Endodermal cell (in vitro differentiated cells): ENCODE data around the gene MGAT4A. TPM values are rescaled to one million over a fixed set of nuclear protein-coding genes. Genes with fewer than 3 reads are reported as not detected.

Experiments used
- DNase-seq: peaks from one replicate; pipeline ENCODE4 v3.0.0-alpha.2; 2017
- H3K27ac ChIP-seq: 2 replicates; pipeline ENCODE4 v1.5.1; 2013; ENCODE audit warnings: mild to moderate bottlenecking, low read depth, low read length, moderate library complexity
- H3K27me3 ChIP-seq: 2 replicates; pipeline ENCODE4 v1.6.1; 2013; ENCODE audit warnings: mild to moderate bottlenecking, low read length, moderate library complexity; ENCODE audit not compliant: insufficient read depth, control insufficient read depth, poor library complexity, severe bottlenecking
- H3K36me3 ChIP-seq: 2 replicates; pipeline ENCODE4 v1.7.0; 2013; ENCODE audit warnings: mild to moderate bottlenecking, low read length, moderate library complexity; ENCODE audit not compliant: control insufficient read depth, insufficient read depth
- H3K4me1 ChIP-seq: one replicate; pipeline ENCODE4 v1.7.0; 2013; ENCODE audit warnings: low read length; ENCODE audit not compliant: control insufficient read depth, insufficient read depth
- H3K4me3 ChIP-seq: 2 replicates; pipeline ENCODE4 v1.5.1; 2013; ENCODE audit warnings: mild to moderate bottlenecking, low read length, moderate library complexity
- H3K9ac ChIP-seq: 2 replicates; pipeline ENCODE4 v1.6.1; 2013; ENCODE audit warnings: mild to moderate bottlenecking, low read length, moderate library complexity; ENCODE audit not compliant: poor library complexity, severe bottlenecking; ENCODE audit errors: extremely low read depth
- H3K9me3 ChIP-seq: 2 replicates; pipeline ENCODE4 v1.6.1; 2013; ENCODE audit warnings: mild to moderate bottlenecking, low read length, moderate library complexity; ENCODE audit not compliant: control insufficient read depth
- H3K27ac Mint-ChIP-seq: 2 replicates; pipeline ENCODE4 v1.8.0; 2020; ENCODE audit warnings: mixed read lengths
- H3K27me3 Mint-ChIP-seq: 2 replicates; pipeline ENCODE4 v1.8.0; 2021; ENCODE audit warnings: mild to moderate bottlenecking, mixed read lengths; ENCODE audit not compliant: insufficient read depth
- H3K36me3 Mint-ChIP-seq: 2 replicates; pipeline ENCODE4 v1.8.0; 2020; ENCODE audit warnings: low read depth, mixed read lengths
- H3K4me1 Mint-ChIP-seq: 2 replicates; pipeline ENCODE4 v1.8.0; 2020; ENCODE audit warnings: mixed read lengths
- H3K4me3 Mint-ChIP-seq: 2 replicates; pipeline ENCODE4 v1.8.0; 2020; ENCODE audit warnings: mild to moderate bottlenecking, moderate library complexity, mixed read lengths
- H3K9me3 Mint-ChIP-seq: 2 replicates; pipeline ENCODE4 v1.8.0; 2020; ENCODE audit warnings: mild to moderate bottlenecking, mixed read lengths
- WGBS, 2 experiments: methylation state at CpG; one replicate each; pipeline versions ENCODE4 v1.1.5 to v1.1.7; 2013; ENCODE audit warnings: missing lambda C conversion rate in 2 of 2, mixed read lengths in 1 of 2; ENCODE audit not compliant: insufficient coverage in 1 of 2, insufficient read length in 1 of 2; 5-methylcytosine and 5-hydroxymethylcytosine counted together
- total RNA-seq, 2 donors: library from RNA; stranded (reverse); fragmentation: NEBNext Ultra II Directional in 1 of 2; extraction: Animal tissue kit (Norgen Biotek cat#: 25700) in 1 of 2; gene quantifications; 2 replicates in 1 of 2; 3 replicates in 1 of 2; pipeline ENCODE4 v1.2.1, GENCODE V29; 2021
- TF ChIP-seq, protein P1 (sequence below): fragments of 200-600 bp; sonication (generic); conservative IDR thresholded peaks from 2 replicates; pipeline ENCODE4 v1.5.0; 2021; ENCODE audit warnings: antibody characterized with exemption, mild to moderate bottlenecking

MGAT4A gene
- total RNA-seq, 2 donors from 2014 or later, result 8.2 to 11.1 TPM

DNA sequence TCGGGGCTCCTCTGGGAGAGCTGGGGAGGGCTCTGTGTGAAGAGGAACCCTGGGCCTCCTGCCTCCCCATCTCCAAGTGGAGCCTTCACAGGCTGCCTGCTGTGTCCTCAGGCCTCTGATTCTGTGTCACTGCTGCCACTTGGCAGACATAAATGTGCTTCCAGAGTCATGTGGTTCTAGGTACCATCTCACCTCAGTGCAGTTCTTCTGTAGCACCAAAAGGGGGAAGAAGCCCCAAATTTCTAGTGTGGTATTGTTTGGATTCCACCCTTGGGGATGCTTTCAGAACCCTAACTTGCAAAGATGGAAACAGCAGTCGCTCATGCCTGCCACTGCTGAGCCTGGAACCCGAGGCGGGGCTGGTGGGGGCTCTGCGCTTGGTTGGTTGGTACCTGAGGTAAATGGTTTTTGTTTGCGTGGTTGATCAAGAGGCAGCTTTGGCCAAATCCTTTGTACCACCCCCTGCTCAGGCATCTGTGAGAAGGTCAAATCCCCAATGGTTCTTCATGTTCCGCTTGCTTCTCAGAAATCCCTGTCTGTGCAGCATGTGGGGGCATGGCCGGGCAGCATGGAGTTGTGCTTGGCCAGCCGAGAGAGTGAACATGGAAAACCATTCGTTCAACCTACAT lies 150.2 kb downstream of the MGAT4A start:
- peaks cover 48% of the 10 kb centered on the region for H3K36me3 Mint-ChIP-seq
- DNase-seq, result peak; percentile 45
- H3K9me3 ChIP-seq, result no peaks in the 10 kb centered on the region
- WGBS, 2 experiments, result 94 to 98% methylated on average over 5 to 10 of the region's 10 CpGs
- no peak overlapping the region for H3K27ac ChIP-seq
- no peaks in the 10 kb centered on the region for H3K27me3 Mint-ChIP-seq
- H3K4me3 ChIP-seq, result no peak overlapping the region
- H3K4me1 ChIP-seq, result peaks cover 8% of the 10 kb centered on the region
- H3K4me3 Mint-ChIP-seq, result no peak overlapping the region
- no peak overlapping the region for H3K9ac ChIP-seq
- no peak overlapping the region for H3K27ac Mint-ChIP-seq
- no peaks in the 10 kb centered on the region for H3K9me3 Mint-ChIP-seq
- H3K36me3 ChIP-seq, result peaks cover 95% of the 10 kb centered on the region
- H3K27me3 ChIP-seq, result no peaks in the 10 kb centered on the region
- TF ChIP-seq, protein P1, sequence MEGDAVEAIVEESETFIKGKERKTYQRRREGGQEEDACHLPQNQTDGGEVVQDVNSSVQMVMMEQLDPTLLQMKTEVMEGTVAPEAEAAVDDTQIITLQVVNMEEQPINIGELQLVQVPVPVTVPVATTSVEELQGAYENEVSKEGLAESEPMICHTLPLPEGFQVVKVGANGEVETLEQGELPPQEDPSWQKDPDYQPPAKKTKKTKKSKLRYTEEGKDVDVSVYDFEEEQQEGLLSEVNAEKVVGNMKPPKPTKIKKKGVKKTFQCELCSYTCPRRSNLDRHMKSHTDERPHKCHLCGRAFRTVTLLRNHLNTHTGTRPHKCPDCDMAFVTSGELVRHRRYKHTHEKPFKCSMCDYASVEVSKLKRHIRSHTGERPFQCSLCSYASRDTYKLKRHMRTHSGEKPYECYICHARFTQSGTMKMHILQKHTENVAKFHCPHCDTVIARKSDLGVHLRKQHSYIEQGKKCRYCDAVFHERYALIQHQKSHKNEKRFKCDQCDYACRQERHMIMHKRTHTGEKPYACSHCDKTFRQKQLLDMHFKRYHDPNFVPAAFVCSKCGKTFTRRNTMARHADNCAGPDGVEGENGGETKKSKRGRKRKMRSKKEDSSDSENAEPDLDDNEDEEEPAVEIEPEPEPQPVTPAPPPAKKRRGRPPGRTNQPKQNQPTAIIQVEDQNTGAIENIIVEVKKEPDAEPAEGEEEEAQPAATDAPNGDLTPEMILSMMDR, result peak; percentile 42
- peaks cover 17% of the 10 kb centered on the region for H3K4me1 Mint-ChIP-seq

DNA sequence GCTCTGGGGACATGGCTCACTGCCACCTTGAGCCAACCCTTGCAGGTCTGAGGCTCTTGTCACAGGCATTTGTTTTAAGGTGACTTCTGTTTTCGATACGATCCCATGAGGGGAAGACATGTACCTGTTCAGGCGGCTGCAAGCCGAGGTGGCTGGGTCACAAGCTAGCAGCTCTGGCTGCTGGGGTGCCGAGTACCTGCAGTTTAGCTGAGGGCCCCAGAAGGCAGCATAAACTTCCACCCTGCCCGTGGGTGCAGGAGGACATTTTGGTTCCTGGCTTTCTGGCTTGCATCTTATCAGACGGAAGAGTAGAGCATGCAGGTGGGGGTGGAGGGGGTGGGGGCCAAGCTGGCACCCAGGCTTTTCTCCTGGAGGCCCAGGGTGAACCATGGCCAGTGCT lies 151.0 kb downstream of the MGAT4A start:
- peak; percentile 21 for DNase-seq
- Histone ChIP-seq H3K27ac (no peak overlapping the region), H3K9ac (no peak overlapping the region), H3K9me3 (no peaks in the 10 kb centered on the region), H3K4me3 (no peak overlapping the region), H3K36me3 (peaks cover 95% of the 10 kb centered on the region), H3K27me3 (no peaks in the 10 kb centered on the region), H3K4me1 (peaks cover 8% of the 10 kb centered on the region)
- H3K27me3 Mint-ChIP-seq, result no peaks in the 10 kb centered on the region
- peaks cover 56% of the 10 kb centered on the region for H3K36me3 Mint-ChIP-seq
- TF ChIP-seq, protein P1, result no peak
- peak overlapping the region; percentile 49 for H3K27ac Mint-ChIP-seq
- H3K9me3 Mint-ChIP-seq, result no peaks in the 10 kb centered on the region
- 95 to 98% methylated on average over 5 to 7 of the region's 7 CpGs for WGBS, 2 experiments
- peaks cover 13% of the 10 kb centered on the region for H3K4me1 Mint-ChIP-seq
- H3K4me3 Mint-ChIP-seq, result no peak overlapping the region

DNA sequence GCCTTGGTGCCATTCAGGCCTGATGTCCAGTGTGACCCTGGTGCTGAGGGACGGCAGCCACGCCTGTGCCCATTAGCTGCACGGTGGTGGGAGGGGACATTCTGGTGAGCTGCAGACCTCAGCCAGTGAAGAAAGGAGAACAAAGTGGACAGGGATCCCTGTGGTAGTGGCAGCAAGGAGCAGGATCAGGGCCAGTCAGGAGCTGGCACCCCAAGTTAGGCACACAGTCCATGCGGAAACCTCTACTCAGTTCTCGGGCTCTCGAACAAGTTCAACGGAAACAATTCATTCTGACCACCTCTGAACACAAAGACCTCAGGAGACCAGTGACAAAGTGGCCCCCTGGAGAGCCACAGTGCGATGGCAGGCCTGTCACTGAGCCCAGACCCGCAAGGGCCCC lies 152.7 kb downstream of the MGAT4A start:
- no peaks in the 10 kb centered on the region for H3K27me3 ChIP-seq
- H3K9me3 ChIP-seq, result no peaks in the 10 kb centered on the region
- peaks cover 60% of the 10 kb centered on the region for H3K36me3 Mint-ChIP-seq
- no peaks in the 10 kb centered on the region for H3K9me3 Mint-ChIP-seq
- H3K4me3 Mint-ChIP-seq, result no peak overlapping the region
- H3K4me3 ChIP-seq, result no peak overlapping the region
- H3K4me1 Mint-ChIP-seq, result peaks cover under 1% of the 10 kb centered on the region
- H3K27ac ChIP-seq, result no peak overlapping the region
- no peak overlapping the region for H3K9ac ChIP-seq
- H3K36me3 ChIP-seq, result peaks cover 95% of the 10 kb centered on the region
- H3K27me3 Mint-ChIP-seq, result no peaks in the 10 kb centered on the region
- peak overlapping the region; percentile 46 for H3K27ac Mint-ChIP-seq
- TF ChIP-seq, protein P1, result no peak
- 93 to 100% methylated on average over 6 to 9 of the region's 9 CpGs for WGBS, 2 experiments
- DNase-seq, result peak; percentile 38
- H3K4me1 ChIP-seq, result no peaks in the 10 kb centered on the region
